ENCODE results near the gene FAAP100. TPM values are rescaled to one million over a fixed set of nuclear protein-coding genes. Genes with fewer than 3 reads are reported as not detected.

Gene FAAP100
- total and polyA plus RNA-seq, 2 experiments from 2014 or later: 18.3 to 34.4 TPM

DNA sequence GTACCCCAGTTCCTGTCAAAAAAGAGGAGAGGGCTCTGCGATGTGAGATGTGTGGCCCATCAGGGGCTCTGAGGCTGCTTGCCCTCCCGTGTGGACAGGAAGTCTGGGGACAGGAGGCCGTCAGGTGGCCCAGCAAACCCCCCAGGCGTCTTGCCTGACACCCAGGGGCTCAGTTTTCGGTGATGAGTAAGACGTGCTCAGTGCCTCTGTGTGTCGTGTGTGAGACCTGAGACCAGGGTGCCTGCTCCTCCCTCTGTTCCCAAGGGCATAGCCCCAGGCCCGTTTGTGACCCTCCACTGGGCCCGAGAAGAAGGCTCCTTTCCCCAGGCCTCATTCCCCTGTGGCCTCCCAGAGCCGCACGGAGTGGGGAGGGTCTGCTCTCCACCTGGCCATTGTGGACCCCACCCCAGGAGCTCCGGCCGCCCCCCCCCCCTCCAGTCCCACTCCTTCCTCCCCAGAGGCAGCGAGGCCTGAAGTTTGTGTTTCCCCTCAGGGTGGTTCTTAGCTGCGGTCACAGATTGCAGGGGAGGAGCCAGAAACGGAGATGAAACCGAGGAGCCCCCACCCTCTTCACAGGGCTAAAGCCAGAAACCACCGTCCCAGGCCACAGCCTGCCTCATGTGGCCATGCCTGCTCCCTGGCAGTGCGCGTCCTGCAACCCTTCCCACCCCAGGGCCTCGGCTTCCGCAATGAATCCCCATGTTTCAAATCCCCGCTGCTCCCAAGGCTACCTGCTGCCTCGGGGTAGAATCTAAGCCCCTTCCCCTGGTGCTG, 34.6 kb downstream of the FAAP100 start:
- WGBS (ENCODE audit: low lambda C conversion rate, missing lambda C conversion rate): 71% methylated on average over 19 of the region's 24 CpGs
- H3K9me3 ChIP-seq (ENCODE audit: low read depth): no peaks in the 10 kb centered on the region
- no peak for DNase-seq (ENCODE audit: low spot score)
- H3K36me3 ChIP-seq (replicated peaks; ENCODE audit: insufficient read depth, low read depth): no peaks in the 10 kb centered on the region
- no peak overlapping the region for H3K27ac ChIP-seq
- H2AFZ ChIP-seq: no peak overlapping the region
- TF ChIP-seq EZH2phosphoT487 (IDR thresholded peaks at IDR 0.05; ENCODE audit: low read depth, severe bottlenecking, unreplicated experiment): no peak
- TF ChIP-seq, protein P1, sequence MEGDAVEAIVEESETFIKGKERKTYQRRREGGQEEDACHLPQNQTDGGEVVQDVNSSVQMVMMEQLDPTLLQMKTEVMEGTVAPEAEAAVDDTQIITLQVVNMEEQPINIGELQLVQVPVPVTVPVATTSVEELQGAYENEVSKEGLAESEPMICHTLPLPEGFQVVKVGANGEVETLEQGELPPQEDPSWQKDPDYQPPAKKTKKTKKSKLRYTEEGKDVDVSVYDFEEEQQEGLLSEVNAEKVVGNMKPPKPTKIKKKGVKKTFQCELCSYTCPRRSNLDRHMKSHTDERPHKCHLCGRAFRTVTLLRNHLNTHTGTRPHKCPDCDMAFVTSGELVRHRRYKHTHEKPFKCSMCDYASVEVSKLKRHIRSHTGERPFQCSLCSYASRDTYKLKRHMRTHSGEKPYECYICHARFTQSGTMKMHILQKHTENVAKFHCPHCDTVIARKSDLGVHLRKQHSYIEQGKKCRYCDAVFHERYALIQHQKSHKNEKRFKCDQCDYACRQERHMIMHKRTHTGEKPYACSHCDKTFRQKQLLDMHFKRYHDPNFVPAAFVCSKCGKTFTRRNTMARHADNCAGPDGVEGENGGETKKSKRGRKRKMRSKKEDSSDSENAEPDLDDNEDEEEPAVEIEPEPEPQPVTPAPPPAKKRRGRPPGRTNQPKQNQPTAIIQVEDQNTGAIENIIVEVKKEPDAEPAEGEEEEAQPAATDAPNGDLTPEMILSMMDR (IDR thresholded peaks at IDR 0.05; ENCODE audit: poor library complexity): no peak
- no peak for TF ChIP-seq EZH2 (IDR thresholded peaks at IDR 0.05; ENCODE audit: borderline replicate concordance)
- H3K79me2 ChIP-seq: peaks cover 38% of the 10 kb centered on the region
- peaks cover 16% of the 10 kb centered on the region for H4K20me1 ChIP-seq (ENCODE audit: insufficient read depth, poor library complexity, severe bottlenecking)
- peak overlapping the region; percentile 100 for H3K4me2 ChIP-seq
- H3K4me3 ChIP-seq: no peak overlapping the region
- H3K9me2 ChIP-seq (replicated peaks; ENCODE audit: insufficient read depth): no peaks in the 10 kb centered on the region
- peaks cover 4% of the 10 kb centered on the region for H3K27me3 ChIP-seq
- peaks cover 51% of the 10 kb centered on the region for H3K4me1 ChIP-seq (ENCODE audit: insufficient read depth)

DNA sequence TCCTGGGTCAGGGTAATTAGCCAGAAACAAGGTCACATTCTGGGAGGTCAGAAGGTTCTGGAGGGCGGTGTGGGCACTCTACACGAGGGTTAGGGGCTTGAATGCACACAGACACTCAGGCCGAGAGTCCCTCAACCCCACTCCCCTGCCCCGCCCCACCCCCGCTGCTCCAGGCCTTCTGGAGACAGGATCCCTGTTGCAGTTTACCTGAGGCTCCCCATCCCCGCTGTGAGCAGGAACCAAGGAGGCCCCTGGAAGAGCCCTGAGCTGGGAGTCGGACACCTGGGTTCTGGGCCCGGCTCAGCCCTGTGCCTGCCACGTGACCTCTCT, 35.2 kb downstream of the FAAP100 start:
- Histone ChIP-seq H3K4me2 (peak overlapping the region; percentile 100), H3K36me3 (replicated peaks; ENCODE audit: insufficient read depth, low read depth) (no peaks in the 10 kb centered on the region), H3K9me2 (replicated peaks; ENCODE audit: insufficient read depth) (no peaks in the 10 kb centered on the region), H3K27ac (no peak overlapping the region), H3K4me3 (no peak overlapping the region), H3K27me3 (peaks cover 4% of the 10 kb centered on the region), H2AFZ (no peak overlapping the region), H4K20me1 (ENCODE audit: insufficient read depth, poor library complexity, severe bottlenecking) (peaks cover 22% of the 10 kb centered on the region), H3K9me3 (ENCODE audit: low read depth) (no peaks in the 10 kb centered on the region), H3K4me1 (ENCODE audit: insufficient read depth) (peaks cover 51% of the 10 kb centered on the region), H3K79me2 (peaks cover 43% of the 10 kb centered on the region)
- TF ChIP-seq EZH2phosphoT487 (IDR thresholded peaks at IDR 0.05; ENCODE audit: low read depth, severe bottlenecking, unreplicated experiment): no peak
- TF ChIP-seq, protein P1 (IDR thresholded peaks at IDR 0.05; ENCODE audit: poor library complexity): no peak
- TF ChIP-seq EZH2 (IDR thresholded peaks at IDR 0.05; ENCODE audit: borderline replicate concordance): no peak
- no peak for DNase-seq (ENCODE audit: low spot score)
- 79% methylated on average over 7 of the region's 9 CpGs for WGBS (ENCODE audit: low lambda C conversion rate, missing lambda C conversion rate)

DNA sequence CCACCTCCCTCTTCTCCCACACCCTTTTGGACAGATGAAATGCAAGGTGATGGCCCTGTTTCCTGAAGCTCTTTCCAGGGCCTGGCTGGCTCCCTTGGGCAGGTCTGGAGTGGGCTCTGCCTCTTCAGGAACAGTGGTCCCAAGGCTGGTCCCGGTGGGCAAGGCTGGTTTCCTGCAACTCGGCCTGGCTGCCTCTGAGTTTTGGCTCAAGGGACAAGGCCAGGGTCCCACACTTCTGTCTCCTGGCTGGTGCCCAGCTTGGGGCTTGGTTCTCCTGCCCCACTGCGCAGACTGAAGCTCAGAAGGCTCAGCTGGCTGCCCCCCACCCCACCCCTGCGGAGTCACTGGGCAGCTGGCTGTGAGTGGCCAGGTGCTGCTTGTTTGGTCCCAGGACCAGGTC, 35.7 kb downstream of the FAAP100 start:
- no peaks in the 10 kb centered on the region for H3K9me2 ChIP-seq (replicated peaks; ENCODE audit: insufficient read depth)
- H3K4me1 ChIP-seq (ENCODE audit: insufficient read depth): peaks cover 51% of the 10 kb centered on the region
- TF ChIP-seq EZH2phosphoT487 (IDR thresholded peaks at IDR 0.05; ENCODE audit: low read depth, severe bottlenecking, unreplicated experiment) (no peak), EZH2 (IDR thresholded peaks at IDR 0.05; ENCODE audit: borderline replicate concordance) (no peak)
- TF ChIP-seq, protein P1 (IDR thresholded peaks at IDR 0.05; ENCODE audit: poor library complexity): no peak
- 90% methylated on average over 4 of the region's 4 CpGs for WGBS (ENCODE audit: low lambda C conversion rate, missing lambda C conversion rate)
- H3K27ac ChIP-seq: peak overlapping the region; percentile 100
- no peak overlapping the region for H3K4me3 ChIP-seq
- H3K9me3 ChIP-seq (ENCODE audit: low read depth): no peaks in the 10 kb centered on the region
- H2AFZ ChIP-seq: no peak overlapping the region
- peaks cover 4% of the 10 kb centered on the region for H3K27me3 ChIP-seq
- H3K79me2 ChIP-seq: peaks cover 49% of the 10 kb centered on the region
- peak overlapping the region; percentile 100 for H3K4me2 ChIP-seq
- H3K36me3 ChIP-seq (replicated peaks; ENCODE audit: insufficient read depth, low read depth): no peaks in the 10 kb centered on the region
- H4K20me1 ChIP-seq (ENCODE audit: insufficient read depth, poor library complexity, severe bottlenecking): peaks cover 27% of the 10 kb centered on the region
- no peak for DNase-seq (ENCODE audit: low spot score)

All from hepatocyte (in vitro differentiated cells).